ENCODE data around the gene ZNF24.

The ZNF24 gene

GRCh38 chr18:35289293-35289692, 54.9 kb downstream of the ZNF24 start:
- H3K9ac ChIP-seq (ENCODE audit: low read length), result peak overlapping the region; percentile 91
- no peaks in the 10 kb centered on the region for H4K20me1 ChIP-seq (ENCODE audit: insufficient read depth, low read length)
- H3K79me2 ChIP-seq (ENCODE audit: insufficient read depth, low read length), result peaks cover 14% of the 10 kb centered on the region
- peaks cover 21% of the 10 kb centered on the region for H3K9me3 ChIP-seq (ENCODE audit: low read length)
- H3K36me3 ChIP-seq (ENCODE audit: insufficient read depth, low read length), result peaks cover 36% of the 10 kb centered on the region
- H3K4me2 ChIP-seq (ENCODE audit: low read length), result peak overlapping the region; percentile 92
- no peaks in the 10 kb centered on the region for H3K27me3 ChIP-seq (ENCODE audit: insufficient read depth, low read length)
- peaks cover 24% of the 10 kb centered on the region for H3K4me1 ChIP-seq (ENCODE audit: insufficient read depth, low read length, severe bottlenecking)
- peak overlapping the region; percentile 91 for H3K4me3 ChIP-seq (ENCODE audit: low read depth, low read length, poor library complexity, severe bottlenecking)
- TF ChIP-seq EZH2 (IDR thresholded peaks at IDR 0.05; ENCODE audit: borderline replicate concordance, low read length) (no peak), CTCF (IDR thresholded peaks at IDR 0.05; ENCODE audit: low read length) (no peak)
- H3F3A ChIP-seq (ENCODE audit: insufficient read depth, low read length), result no peaks in the 10 kb centered on the region
- no peaks in the 10 kb centered on the region for H3K9me2 ChIP-seq (ENCODE audit: low read depth, low read length)
- peak overlapping the region; percentile 68 for H3K27ac ChIP-seq (ENCODE audit: low read depth, low read length, poor library complexity, severe bottlenecking)
- H2AFZ ChIP-seq (ENCODE audit: low read length), result peak overlapping the region; percentile 44; the same call in 1 of the 2 replicates

- H3K4me3 ChIP-seq (ENCODE audit: low read depth, low read length, poor library complexity, severe bottlenecking), result no peak overlapping the region
- TF ChIP-seq CTCF (IDR thresholded peaks at IDR 0.05; ENCODE audit: low read length) (no peak), EZH2 (IDR thresholded peaks at IDR 0.05; ENCODE audit: borderline replicate concordance, low read length) (no peak)
- no peak overlapping the region for H3K4me2 ChIP-seq (ENCODE audit: low read length)
- H3K4me1 ChIP-seq (ENCODE audit: insufficient read depth, low read length, severe bottlenecking), result peaks cover 9% of the 10 kb centered on the region
- no peaks in the 10 kb centered on the region for H3K9me2 ChIP-seq (ENCODE audit: low read depth, low read length)
- no peaks in the 10 kb centered on the region for H3K27me3 ChIP-seq (ENCODE audit: insufficient read depth, low read length)
- no peaks in the 10 kb centered on the region for H4K20me1 ChIP-seq (ENCODE audit: insufficient read depth, low read length)
- H3K9me3 ChIP-seq (ENCODE audit: low read length), result peaks cover 39% of the 10 kb centered on the region
- no peak overlapping the region for H3K27ac ChIP-seq (ENCODE audit: low read depth, low read length, poor library complexity, severe bottlenecking)
- H3K9ac ChIP-seq (ENCODE audit: low read length), result no peak overlapping the region
- peaks cover 31% of the 10 kb centered on the region for H3K36me3 ChIP-seq (ENCODE audit: insufficient read depth, low read length)
- H3F3A ChIP-seq (ENCODE audit: insufficient read depth, low read length), result no peaks in the 10 kb centered on the region
- H2AFZ ChIP-seq (ENCODE audit: low read length), result no peak overlapping the region
- no peaks in the 10 kb centered on the region for H3K79me2 ChIP-seq (ENCODE audit: insufficient read depth, low read length)
Measured at GRCh38 chr18:35284841-35285240, 59.4 kb downstream of the ZNF24 start.

- H3K4me3 ChIP-seq (ENCODE audit: low read depth, low read length, poor library complexity, severe bottlenecking), result no peak overlapping the region
- H3K9me3 ChIP-seq (ENCODE audit: low read length), result peaks cover 39% of the 10 kb centered on the region
- H3K36me3 ChIP-seq (ENCODE audit: insufficient read depth, low read length), result peaks cover 31% of the 10 kb centered on the region
- no peak overlapping the region for H3K27ac ChIP-seq (ENCODE audit: low read depth, low read length, poor library complexity, severe bottlenecking)
- H3K27me3 ChIP-seq (ENCODE audit: insufficient read depth, low read length), result no peaks in the 10 kb centered on the region
- H3K79me2 ChIP-seq (ENCODE audit: insufficient read depth, low read length), result no peaks in the 10 kb centered on the region
- no peaks in the 10 kb centered on the region for H3K9me2 ChIP-seq (ENCODE audit: low read depth, low read length)
- no peaks in the 10 kb centered on the region for H4K20me1 ChIP-seq (ENCODE audit: insufficient read depth, low read length)
- peaks cover 4% of the 10 kb centered on the region for H3K4me1 ChIP-seq (ENCODE audit: insufficient read depth, low read length, severe bottlenecking)
- no peaks in the 10 kb centered on the region for H3F3A ChIP-seq (ENCODE audit: insufficient read depth, low read length)
- H3K9ac ChIP-seq (ENCODE audit: low read length), result no peak overlapping the region
- no peak overlapping the region for H2AFZ ChIP-seq (ENCODE audit: low read length)
- H3K4me2 ChIP-seq (ENCODE audit: low read length), result no peak overlapping the region
- TF ChIP-seq EZH2 (IDR thresholded peaks at IDR 0.05; ENCODE audit: borderline replicate concordance, low read length) (no peak), CTCF (IDR thresholded peaks at IDR 0.05; ENCODE audit: low read length) (no peak)
Measured at GRCh38 chr18:35283923-35284794, 60.1 kb downstream of the ZNF24 start.

All from OCI-LY1 (cell line).